Spleen (tissue), 11 donors: ENCODE measurements around the gene AP1M1. TPM values are rescaled to one million over a fixed set of nuclear protein-coding genes. Genes with fewer than 3 reads are reported as not detected.
A peak's percentile ranks its signal among the peaks of the same experiment; 100 is the strongest.

ENCODE experiments used
- DNase-seq: peaks from one replicate; pipeline ENCODE4 v3.0.0-alpha.2; 2020
- H3K27ac ChIP-seq, 8 donors: fragments of 200-600 bp; sonication (generic) in 7 of 8; 1 replicate in 4 of 8; 2 replicates in 4 of 8; pipeline versions ENCODE4 v1.5.0 to v1.8.0; 2016 to 2021; ENCODE audit warnings: inconsistent platforms in 4 of 8, mild to moderate bottlenecking in 4 of 8, moderate library complexity in 1 of 8
- H3K27me3 ChIP-seq, 7 donors: fragments of 200-600 bp; sonication (generic) in 6 of 7; replicated peaks in 1 of 7; 1 replicate in 4 of 7; 2 replicates in 3 of 7; pipeline versions ENCODE4 v1.5.0 to v1.8.0; 2016 to 2021; ENCODE audit warnings: inconsistent platforms in 3 of 7, mild to moderate bottlenecking in 1 of 7
- H3K36me3 ChIP-seq, 6 donors: fragments of 200-600 bp; sonication (generic) in 5 of 6; 1 replicate in 4 of 6; 2 replicates in 2 of 6; pipeline versions ENCODE4 v1.5.0 to v1.8.0; 2016 to 2021; ENCODE audit warnings: inconsistent platforms in 2 of 6
- H3K4me1 ChIP-seq, 6 donors: fragments of 200-600 bp; sonication (generic) in 5 of 6; 1 replicate in 3 of 6; 2 replicates in 3 of 6; pipeline versions ENCODE4 v1.5.0 to v1.8.0; 2016 to 2021; ENCODE audit warnings: inconsistent platforms in 3 of 6
- H3K4me3 ChIP-seq, 8 donors: fragments of 200-600 bp; sonication (generic) in 7 of 8; 1 replicate in 4 of 8; 2 replicates in 4 of 8; pipeline versions ENCODE4 v1.5.0 to v1.8.0; 2016 to 2021; ENCODE audit warnings: inconsistent platforms in 4 of 8, mild to moderate bottlenecking in 4 of 8, moderate library complexity in 2 of 8
- H3K9me3 ChIP-seq, 8 donors: fragments of 200-600 bp; sonication (generic) in 7 of 8; 1 replicate in 4 of 8; 2 replicates in 4 of 8; pipeline versions ENCODE4 v1.5.0 to v1.8.0; 2016 to 2021; ENCODE audit warnings: inconsistent platforms in 4 of 8
- POLR2A ChIP-seq, 3 donors: fragments of 450-650 bp; IDR thresholded peaks; one replicate each; pipeline ENCODE4 v1.5.1; 2017; ENCODE audit warnings: antibody characterized with exemption in 3 of 3, mild to moderate bottlenecking in 1 of 3
- POLR2AphosphoS5 ChIP-seq, 3 donors: sonication (generic); formaldehyde crosslinking; IDR thresholded peaks; one replicate each; pipeline ENCODE4 v1.5.1; 2017; ENCODE audit warnings: antibody characterized with exemption in 3 of 3
- WGBS, 5 donors: extraction: QIAGEN DNeasy Blood & Tissue Kit in 3 of 5; methylation state at CpG; one replicate each; pipeline versions ENCODE4 v1.1.5 to v1.1.7; 2013 to 2018; 5-methylcytosine and 5-hydroxymethylcytosine counted together
- intact Hi-C: fragments of 100-400 bp; cut with DNase I; formaldehyde crosslinking; loops from one replicate; pipeline ENCODE4 v1.15.0; 2023; ENCODE audit warnings: low total_unique reads
- polyA plus RNA-seq, 3 donors: library from polyadenylated mRNA; stranded (reverse); fragments of 200-250 nt; gene quantifications; one replicate each; pipeline ENCODE4 v1.2.1, GENCODE V29; 2013
- small RNA-seq, 4 donors: library from RNA; depleted of rRNA; stranded (forward); fragments of <200 nt; gene quantifications; one replicate each; pipeline ENCODE3, GENCODE V24; 2016
- total RNA-seq, 7 donors: library from RNA; depleted of rRNA in 3 of 7; stranded (reverse); fragments of >200 nt in 3 of 7; fragmentation: NEBNext Ultra II Directional in 4 of 7; extraction: Animal tissue kit (Norgen Biotek cat#: 25700) in 4 of 7; gene quantifications; one replicate each; pipeline versions ENCODE4 v1.1.0 to v1.2.1, GENCODE V29; 2016 to 2021
- TF ChIP-seq, protein P1 (sequence below), 11 experiments: fragments of 200-600 bp in 7 of 11; fragments of 450-650 bp in 4 of 11; sonication (generic) in 4 of 11; IDR thresholded peaks in 8 of 11; conservative IDR thresholded peaks in 3 of 11; 1 replicate in 7 of 11; 2 replicates in 4 of 11; pipeline versions ENCODE4 v1.4.0 to v1.8.0; 2016 to 2021; ENCODE audit warnings: antibody characterized with exemption in 11 of 11, inconsistent platforms in 4 of 11, mild to moderate bottlenecking in 1 of 11
- donor health status: healthy with polysubstance abuse.
- donor health status: DM: no; HTN: no; CAD: no; lungs with moderate emphysema.
- donor health status: DM: no; HTN: no; CAD: no.
- donor health status: Bipolar disorder and iron deficiency.
- donor health status: healthy.
- donor health status: DM: no; HTN: no; CAD: no.
- donor health status: DM: yes; HTN: yes; CAD: no.

Gene AP1M1
- total and polyA plus RNA-seq, 10 donors = 27.9 to 82.8 (median 60.5) TPM

DNA sequence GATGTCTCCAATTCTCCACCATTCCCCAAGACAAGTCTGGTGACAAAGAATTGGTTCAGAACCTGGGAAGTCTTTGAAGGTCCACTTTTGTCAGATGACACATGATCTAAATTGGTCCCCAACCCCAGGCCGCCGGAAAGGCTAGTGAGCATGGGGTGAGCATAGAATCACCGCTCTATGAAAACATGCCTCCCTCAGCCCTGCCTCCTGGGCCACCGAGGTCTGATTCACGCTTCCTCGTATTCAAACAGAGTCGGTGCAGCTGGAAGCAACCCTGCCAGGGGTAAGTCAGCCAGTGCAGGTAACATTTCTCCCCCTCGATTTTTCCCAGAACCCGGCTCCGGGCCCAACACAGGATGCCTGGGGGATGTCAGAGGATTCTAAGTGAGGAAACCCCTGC, 93.0 kb downstream of the AP1M1 start:
- H3K27me3 ChIP-seq = peaks cover 0 to 5% (median 0%) of the 10 kb centered on the region in 7 donors
- H3K27ac ChIP-seq = no peak overlapping the region
- no peak overlapping the region for H3K4me3 ChIP-seq
- H3K9me3 ChIP-seq = peaks cover 0 to 4% (median 0%) of the 10 kb centered on the region in 8 donors
- no peaks in the 10 kb centered on the region for H3K36me3 ChIP-seq
- peaks cover 6 to 40% (median 19%) of the 10 kb centered on the region in 6 donors for H3K4me1 ChIP-seq
- TF ChIP-seq, protein P1, sequence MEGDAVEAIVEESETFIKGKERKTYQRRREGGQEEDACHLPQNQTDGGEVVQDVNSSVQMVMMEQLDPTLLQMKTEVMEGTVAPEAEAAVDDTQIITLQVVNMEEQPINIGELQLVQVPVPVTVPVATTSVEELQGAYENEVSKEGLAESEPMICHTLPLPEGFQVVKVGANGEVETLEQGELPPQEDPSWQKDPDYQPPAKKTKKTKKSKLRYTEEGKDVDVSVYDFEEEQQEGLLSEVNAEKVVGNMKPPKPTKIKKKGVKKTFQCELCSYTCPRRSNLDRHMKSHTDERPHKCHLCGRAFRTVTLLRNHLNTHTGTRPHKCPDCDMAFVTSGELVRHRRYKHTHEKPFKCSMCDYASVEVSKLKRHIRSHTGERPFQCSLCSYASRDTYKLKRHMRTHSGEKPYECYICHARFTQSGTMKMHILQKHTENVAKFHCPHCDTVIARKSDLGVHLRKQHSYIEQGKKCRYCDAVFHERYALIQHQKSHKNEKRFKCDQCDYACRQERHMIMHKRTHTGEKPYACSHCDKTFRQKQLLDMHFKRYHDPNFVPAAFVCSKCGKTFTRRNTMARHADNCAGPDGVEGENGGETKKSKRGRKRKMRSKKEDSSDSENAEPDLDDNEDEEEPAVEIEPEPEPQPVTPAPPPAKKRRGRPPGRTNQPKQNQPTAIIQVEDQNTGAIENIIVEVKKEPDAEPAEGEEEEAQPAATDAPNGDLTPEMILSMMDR (IDR thresholded peaks at IDR 0.05 in 8 of 11, conservative IDR thresholded peaks at IDR 0.05 in 3 of 11) = no peak
- no peak for TF ChIP-seq POLR2A (IDR thresholded peaks at IDR 0.05)
- TF ChIP-seq POLR2AphosphoS5 (IDR thresholded peaks at IDR 0.05) = no peak
- no peak for DNase-seq
- WGBS, 5 donors = 82 to 88% (median 85%) methylated on average over 10 of the region's 10 CpGs
- intact Hi-C loops = no loop called here

DNA sequence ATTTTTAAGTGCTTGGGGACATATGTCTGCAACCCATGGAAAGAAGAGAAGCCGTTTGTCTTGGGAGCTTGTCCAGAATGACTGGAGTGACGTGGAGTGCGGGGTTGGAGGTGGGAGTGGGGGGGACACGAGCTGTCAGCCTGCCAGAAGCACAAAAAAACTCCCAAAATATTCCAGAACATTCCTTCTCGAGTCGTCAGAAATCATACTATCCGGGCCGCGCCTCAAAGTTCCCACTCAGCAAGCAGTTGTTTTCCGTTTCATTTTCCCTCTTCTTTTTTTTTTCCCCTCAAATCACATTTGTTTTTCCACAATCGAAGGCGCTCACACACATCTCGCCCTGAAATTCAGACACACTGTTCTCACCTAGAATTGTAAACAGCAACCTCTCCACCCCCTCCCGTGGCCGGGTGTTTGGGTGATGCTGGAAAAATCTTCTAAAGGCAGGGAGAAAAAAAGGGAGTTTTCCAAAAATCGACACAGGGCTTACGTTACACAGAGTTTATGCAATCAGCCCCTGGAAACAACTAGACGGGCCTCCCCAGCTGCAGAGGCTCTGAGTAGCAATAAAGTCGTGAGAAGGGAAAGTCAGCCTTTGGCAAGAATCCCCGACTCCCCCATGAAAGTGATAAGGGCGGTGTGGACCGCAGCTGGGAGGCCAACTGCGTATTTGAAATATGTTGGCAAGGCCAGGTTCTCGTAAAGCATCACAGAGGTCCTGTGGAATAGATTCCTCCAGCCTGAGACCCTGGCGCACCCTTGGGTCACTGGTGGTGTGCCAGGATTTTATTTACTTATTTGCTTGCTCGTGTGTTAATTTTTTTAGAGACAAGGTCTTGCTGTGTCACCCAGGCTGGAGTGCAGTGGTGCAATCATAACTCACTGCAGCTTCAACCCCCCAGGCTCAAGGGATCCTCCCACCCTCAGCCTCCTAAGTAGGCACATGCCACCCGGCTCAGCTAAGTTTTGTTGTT, 95.7 kb downstream of the AP1M1 start:
- Histone ChIP-seq H3K9me3 (peaks cover 0 to 4% (median 0%) of the 10 kb centered on the region in 8 donors), H3K4me3 (peak overlapping the region in 1 of 8 donors; percentile 1), H3K27ac (peak overlapping the region in 7 of 8 donors; percentile 61 to 79 (median 71)), H3K36me3 (no peaks in the 10 kb centered on the region), H3K27me3 (no peaks in the 10 kb centered on the region), H3K4me1 (peaks cover 0 to 13% (median 4%) of the 10 kb centered on the region in 6 donors)
- peak in 2 of 3 donors; percentile 18 to 53 for TF ChIP-seq POLR2AphosphoS5 (IDR thresholded peaks at IDR 0.05)
- TF ChIP-seq, protein P1 (IDR thresholded peaks at IDR 0.05 in 8 of 11, conservative IDR thresholded peaks at IDR 0.05 in 3 of 11) = no peak
- WGBS, 5 donors = 58 to 69% (median 63%) methylated on average over 27 of the region's 27 CpGs
- no peak for DNase-seq
- intact Hi-C loops = no loop called here

DNA sequence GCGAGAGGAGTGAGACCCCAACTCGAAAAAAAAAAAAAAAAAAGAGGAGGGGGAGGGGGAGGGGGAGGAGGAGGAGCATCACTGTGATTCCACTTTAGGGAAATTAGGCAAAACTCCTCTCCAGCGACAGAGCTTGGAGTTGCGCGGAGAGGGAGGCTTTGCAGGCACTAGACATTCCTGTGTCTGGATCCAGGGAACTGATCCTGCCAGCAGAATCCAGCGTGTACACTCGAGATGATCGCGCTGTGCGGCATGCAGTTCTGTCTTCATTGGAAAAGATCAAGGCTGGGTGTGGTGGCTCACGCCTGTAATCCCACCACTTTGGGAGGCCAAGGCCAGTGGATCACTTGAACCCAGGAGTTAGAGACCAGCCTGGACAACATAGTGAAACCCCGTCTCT, 97.3 kb downstream of the AP1M1 start:
- DNase-seq = no peak
- Histone ChIP-seq H3K4me3 (no peak overlapping the region), H3K9me3 (peaks cover 0 to 3% (median 0%) of the 10 kb centered on the region in 8 donors), H3K27me3 (no peaks in the 10 kb centered on the region), H3K4me1 (peaks cover 0 to 10% (median 3%) of the 10 kb centered on the region in 6 donors), H3K36me3 (no peaks in the 10 kb centered on the region), H3K27ac (no peak overlapping the region)
- WGBS, 5 donors = 71 to 78% (median 75%) methylated on average over 11 to 12 of the region's 12 CpGs
- intact Hi-C loops = no loop called here
- TF ChIP-seq POLR2A (IDR thresholded peaks at IDR 0.05) (no peak), POLR2AphosphoS5 (IDR thresholded peaks at IDR 0.05) (no peak)
- TF ChIP-seq, protein P1 (IDR thresholded peaks at IDR 0.05 in 8 of 11, conservative IDR thresholded peaks at IDR 0.05 in 3 of 11) = no peak

Small RNA genes lying within 50 kb of the gene (small RNA-seq; reads per million reads assigned to genes)
- 0 reads per million in 4 donors for gene RF00017

Other genes with a start within 250 kb of the AP1M1 start
- not detected for gene OR10H4, start 248.9 kb upstream of the AP1M1 start, total RNA-seq
- not detected for gene OR10H4, start 248.9 kb upstream of the AP1M1 start, polyA plus RNA-seq
- 100 to 1,000 TPM; 352 to 760 (median 443) TPM for gene TPM4, start 121.4 kb upstream of the AP1M1 start, total RNA-seq
- gene TPM4, start 121.4 kb upstream of the AP1M1 start, polyA plus RNA-seq = 100 to 1,000 TPM; 181 to 403 (median 238) TPM
- 100 to 1,000 TPM in 2 of 7 donors, 10 to 100 TPM in 5; 71.9 to 104 (median 89.8) TPM for gene RAB8A, start 86.0 kb upstream of the AP1M1 start, total RNA-seq
- 10 to 100 TPM; 31.5 to 45.5 (median 34.0) TPM for gene RAB8A, start 86.0 kb upstream of the AP1M1 start, polyA plus RNA-seq
- gene HSH2D, start 54.2 kb upstream of the AP1M1 start, total RNA-seq = 10 to 100 TPM; 39.6 to 89.2 (median 51.4) TPM
- gene HSH2D, start 54.2 kb upstream of the AP1M1 start, polyA plus RNA-seq = 100 to 1,000 TPM in 1 of 3 donors, 10 to 100 TPM in 2; 66.1 to 119 (median 75.2) TPM
- not detected for gene CIB3, start 24.4 kb upstream of the AP1M1 start, total RNA-seq
- under 1 TPM in 1 of 3 donors, not detected in 2; 0.49 TPM for gene CIB3, start 24.4 kb upstream of the AP1M1 start, polyA plus RNA-seq
- 100 to 1,000 TPM in 1 of 7 donors, 10 to 100 TPM in 6; 45.8 to 105 (median 69.1) TPM for gene FAM32A, start 12.5 kb upstream of the AP1M1 start, total RNA-seq
- 10 to 100 TPM; 60.0 to 89.5 (median 79.9) TPM for gene FAM32A, start 12.5 kb upstream of the AP1M1 start, polyA plus RNA-seq
- gene KLF2, start 126.9 kb downstream of the AP1M1 start, total RNA-seq = 100 to 1,000 TPM in 6 of 7 donors, 10 to 100 TPM in 1; 86.0 to 179 (median 106) TPM
- gene KLF2, start 126.9 kb downstream of the AP1M1 start, polyA plus RNA-seq = 10 to 100 TPM in 2 of 3 donors, 1 to 10 TPM in 1; 9.7 to 27.1 (median 19.5) TPM